HFFc6 (cell line): ENCODE measurements around the gene DBH. TPM values are rescaled to one million over a fixed set of nuclear protein-coding genes. Genes with fewer than 3 reads are reported as not detected.

ENCODE experiments used
- DNase-seq: peaks from one replicate; pipeline ENCODE4 v3.0.0-alpha.2; 2018
- H3K27ac Mint-ChIP-seq: 2 replicates; pipeline ENCODE4 v1.8.0; 2020; ENCODE audit warnings: mild to moderate bottlenecking, mixed read lengths
- H3K27me3 Mint-ChIP-seq: 2 replicates; pipeline ENCODE4 v1.8.0; 2021; ENCODE audit warnings: mild to moderate bottlenecking, moderate library complexity, mixed read lengths; ENCODE audit not compliant: insufficient read depth
- H3K36me3 Mint-ChIP-seq: 2 replicates; pipeline ENCODE4 v1.8.0; 2021; ENCODE audit warnings: low read depth, mixed read lengths
- H3K4me1 Mint-ChIP-seq: 2 replicates; pipeline ENCODE4 v1.8.0; 2020; ENCODE audit warnings: low read depth, mixed read lengths
- H3K4me3 Mint-ChIP-seq: 2 replicates; pipeline ENCODE4 v1.8.0; 2020; ENCODE audit warnings: mild to moderate bottlenecking, moderate library complexity, mixed read lengths
- H3K9me3 Mint-ChIP-seq: 2 replicates; pipeline ENCODE4 v1.8.0; 2020; ENCODE audit warnings: mild to moderate bottlenecking, mixed read lengths
- total RNA-seq, 6 experiments: library from RNA; stranded (reverse); fragmentation: NEBNext Ultra II Directional; extraction: Animal tissue kit (Norgen Biotek cat#: 25700); gene quantifications; 2 replicates in 1 of 6; 3 replicates in 5 of 6; pipeline ENCODE4 v1.2.3, GENCODE V29; 2021
- TF ChIP-seq, protein P1 (sequence below): fragments of 200-600 bp; sonication (generic); IDR thresholded peaks from 2 replicates; pipeline ENCODE4 v1.5.0; 2021; ENCODE audit warnings: antibody characterized with exemption, mild to moderate bottlenecking

DBH gene
- total RNA-seq, 6 experiments from 2014 or later, result not detected

GRCh38 chr9:133615606-133616188 lies 20.5 kb upstream of the DBH start:
- no peak for DNase-seq

DNA sequence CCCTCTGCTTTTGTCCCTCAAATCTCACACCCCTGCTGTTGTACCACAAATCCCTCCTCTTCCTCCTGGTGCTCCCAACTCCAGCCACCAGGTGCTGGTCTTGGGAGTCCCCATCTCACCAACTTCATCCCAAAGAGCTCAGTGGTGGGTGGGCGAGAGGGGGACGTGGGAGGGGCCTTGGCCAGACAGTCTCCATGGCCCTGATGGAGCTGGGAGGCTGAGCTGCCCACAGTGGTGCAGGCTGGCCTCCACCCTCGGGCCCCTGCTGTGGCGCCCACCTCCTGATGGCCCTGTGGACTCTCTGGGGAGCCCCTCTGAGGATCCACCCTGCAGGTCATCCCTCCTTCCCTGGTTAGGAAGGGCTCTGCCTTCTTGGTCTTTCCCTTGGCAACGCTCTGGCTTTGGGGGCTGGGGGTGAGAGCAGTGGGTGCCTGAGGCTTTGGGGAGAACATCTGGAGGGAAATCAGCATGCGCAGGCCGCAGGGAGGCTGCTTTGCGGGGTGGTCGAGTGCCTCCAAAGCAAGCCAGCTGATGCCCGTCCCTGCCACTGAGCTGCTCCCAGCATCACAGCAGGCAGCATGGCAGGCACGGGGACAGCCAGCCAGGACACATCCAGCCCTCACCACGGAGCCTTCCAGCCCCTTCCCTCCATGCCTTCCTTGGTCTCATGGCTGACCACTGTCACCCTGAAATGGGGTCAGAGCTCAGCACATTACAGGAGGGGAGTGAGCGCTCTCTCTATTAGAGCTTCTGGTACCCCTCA lies 19.3 kb upstream of the DBH start:
- DNase-seq, result no peak
- no peak overlapping the region for H3K4me3 Mint-ChIP-seq
- TF ChIP-seq, protein P1, sequence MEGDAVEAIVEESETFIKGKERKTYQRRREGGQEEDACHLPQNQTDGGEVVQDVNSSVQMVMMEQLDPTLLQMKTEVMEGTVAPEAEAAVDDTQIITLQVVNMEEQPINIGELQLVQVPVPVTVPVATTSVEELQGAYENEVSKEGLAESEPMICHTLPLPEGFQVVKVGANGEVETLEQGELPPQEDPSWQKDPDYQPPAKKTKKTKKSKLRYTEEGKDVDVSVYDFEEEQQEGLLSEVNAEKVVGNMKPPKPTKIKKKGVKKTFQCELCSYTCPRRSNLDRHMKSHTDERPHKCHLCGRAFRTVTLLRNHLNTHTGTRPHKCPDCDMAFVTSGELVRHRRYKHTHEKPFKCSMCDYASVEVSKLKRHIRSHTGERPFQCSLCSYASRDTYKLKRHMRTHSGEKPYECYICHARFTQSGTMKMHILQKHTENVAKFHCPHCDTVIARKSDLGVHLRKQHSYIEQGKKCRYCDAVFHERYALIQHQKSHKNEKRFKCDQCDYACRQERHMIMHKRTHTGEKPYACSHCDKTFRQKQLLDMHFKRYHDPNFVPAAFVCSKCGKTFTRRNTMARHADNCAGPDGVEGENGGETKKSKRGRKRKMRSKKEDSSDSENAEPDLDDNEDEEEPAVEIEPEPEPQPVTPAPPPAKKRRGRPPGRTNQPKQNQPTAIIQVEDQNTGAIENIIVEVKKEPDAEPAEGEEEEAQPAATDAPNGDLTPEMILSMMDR, result no peak
- peaks cover 6% of the 10 kb centered on the region; the same call in 1 of the 2 replicates for H3K4me1 Mint-ChIP-seq
- no peak overlapping the region for H3K27ac Mint-ChIP-seq
- H3K9me3 Mint-ChIP-seq, result no peaks in the 10 kb centered on the region
- peaks cover 62% of the 10 kb centered on the region for H3K27me3 Mint-ChIP-seq
- H3K36me3 Mint-ChIP-seq, result no peaks in the 10 kb centered on the region

More at GRCh38 chr9:133615606-133616188, 20.5 kb upstream of the DBH start:
- TF ChIP-seq, protein P1, result no peak
- Mint-ChIP-seq H3K36me3 (no peaks in the 10 kb centered on the region), H3K4me1 (peaks cover 6% of the 10 kb centered on the region; the same call in 1 of the 2 replicates), H3K27me3 (peaks cover 64% of the 10 kb centered on the region), H3K9me3 (no peaks in the 10 kb centered on the region), H3K27ac (no peak overlapping the region), H3K4me3 (no peak overlapping the region)

GRCh38 chr9:133618726-133619125 lies 17.4 kb upstream of the DBH start:
- TF ChIP-seq, protein P1, result no peak
- H3K4me3 Mint-ChIP-seq, result no peak overlapping the region
- no peaks in the 10 kb centered on the region for H3K9me3 Mint-ChIP-seq
- peaks cover 6% of the 10 kb centered on the region; the same call in 1 of the 2 replicates for H3K4me1 Mint-ChIP-seq
- H3K27ac Mint-ChIP-seq, result no peak overlapping the region
- peaks cover 57% of the 10 kb centered on the region for H3K27me3 Mint-ChIP-seq
- H3K36me3 Mint-ChIP-seq, result no peaks in the 10 kb centered on the region
- no peak for DNase-seq

GRCh38 chr9:133619791-133620190 lies 16.4 kb upstream of the DBH start:
- no peak overlapping the region for H3K27ac Mint-ChIP-seq
- H3K36me3 Mint-ChIP-seq, result no peaks in the 10 kb centered on the region
- H3K27me3 Mint-ChIP-seq, result peaks cover 51% of the 10 kb centered on the region
- no peak for DNase-seq
- H3K4me3 Mint-ChIP-seq, result no peak overlapping the region
- no peaks in the 10 kb centered on the region for H3K9me3 Mint-ChIP-seq
- TF ChIP-seq, protein P1, result no peak
- H3K4me1 Mint-ChIP-seq, result peaks cover 6% of the 10 kb centered on the region; the same call in 1 of the 2 replicates

GRCh38 chr9:133621725-133622267 lies 14.4 kb upstream of the DBH start:
- H3K36me3 Mint-ChIP-seq, result no peaks in the 10 kb centered on the region
- H3K27me3 Mint-ChIP-seq, result peaks cover 46% of the 10 kb centered on the region
- no peak overlapping the region for H3K27ac Mint-ChIP-seq
- H3K4me3 Mint-ChIP-seq, result no peak overlapping the region
- H3K4me1 Mint-ChIP-seq, result peaks cover 6% of the 10 kb centered on the region; the same call in 1 of the 2 replicates
- no peak for DNase-seq
- TF ChIP-seq, protein P1, result no peak
- peaks cover 10% of the 10 kb centered on the region for H3K9me3 Mint-ChIP-seq
